ENCODE data around the gene FEM1C.

GRCh38 chr5:115511632-115512031 is 32.9 kb downstream of the FEM1C start:
- no peak for TF ChIP-seq CTCF (IDR thresholded peaks at IDR 0.05)
- no peak for TF ChIP-seq POLR2A (IDR thresholded peaks at IDR 0.05)
